ENCODE results near the gene MACC1. TPM values are rescaled to one million over a fixed set of nuclear protein-coding genes. Genes with fewer than 3 reads are reported as not detected.
A peak's percentile ranks its signal among the peaks of the same experiment; 100 is the strongest.

MACC1 gene
- total RNA-seq = 6.9 TPM

GRCh38 chr7:20217193-20217948 is at the start of gene MACC1:
Gene MACC1 (minus strand): TSS chr7:20217384. CDS start chr7:20161862, 55,522 bp downstream.
- Histone ChIP-seq H3K36me3 (no peaks in the 10 kb centered on the region), H3K4me3 (peak within 1 kb of the TSS in 1 of 2 donors; percentile 3), H3K4me1 (peaks cover 23% of the 10 kb centered on the region), H3K27ac (no peak within 1 kb of the TSS), H3K27me3 (no peaks in the 10 kb centered on the region), H3K9me3 (no peaks in the 10 kb centered on the region)
- intact Hi-C loops (cut with DNase I) = loop anchor here (5.0 kb wide), 1 partner anchor 1755 kb away; no protein-coding TSS in a partner anchor
- no peak for TF ChIP-seq CTCF (IDR thresholded peaks at IDR 0.05)
- no peak for TF ChIP-seq POLR2A (IDR thresholded peaks at IDR 0.05)
- TF ChIP-seq POLR2AphosphoS5 (IDR thresholded peaks at IDR 0.05; ENCODE audit: insufficient read depth in 1 of 2, low read depth in 1 of 2) = peak in 1 of 2 donors; percentile 29
- DNase-seq (ENCODE audit: extremely low spot score in 2 of 2) = no peak

DNA sequence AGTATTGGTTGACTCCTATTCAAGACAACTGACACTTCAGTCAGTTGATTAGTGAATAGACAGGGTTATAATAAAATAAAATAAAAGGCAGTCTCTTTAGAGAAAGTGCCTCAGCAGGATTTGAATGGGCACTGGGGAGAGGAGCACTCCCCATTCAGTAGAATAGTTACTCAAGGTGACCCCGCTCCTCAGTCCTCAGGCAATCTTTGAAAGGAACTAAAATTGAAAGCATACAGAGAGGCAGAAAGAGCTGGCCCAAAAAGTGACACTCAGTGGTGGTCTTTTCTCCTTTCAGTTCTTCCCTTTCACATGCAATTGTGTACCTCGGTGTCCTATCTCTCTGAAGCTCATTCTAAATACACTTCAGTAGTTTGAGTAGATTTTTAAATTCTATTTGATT is 47.4 kb upstream of the MACC1 start:
- intact Hi-C loops (cut with DNase I) = no loop called here
- DNase-seq (ENCODE audit: extremely low spot score in 2 of 2) = no peak
- Histone ChIP-seq H3K36me3 (no peaks in the 10 kb centered on the region), H3K4me1 (no peaks in the 10 kb centered on the region), H3K4me3 (no peak overlapping the region), H3K9me3 (no peaks in the 10 kb centered on the region), H3K27me3 (no peaks in the 10 kb centered on the region), H3K27ac (no peak overlapping the region)
- no peak for TF ChIP-seq CTCF (IDR thresholded peaks at IDR 0.05)
- TF ChIP-seq POLR2AphosphoS5 (IDR thresholded peaks at IDR 0.05; ENCODE audit: insufficient read depth in 1 of 2, low read depth in 1 of 2) = no peak
- no peak for TF ChIP-seq POLR2A (IDR thresholded peaks at IDR 0.05)

DNA sequence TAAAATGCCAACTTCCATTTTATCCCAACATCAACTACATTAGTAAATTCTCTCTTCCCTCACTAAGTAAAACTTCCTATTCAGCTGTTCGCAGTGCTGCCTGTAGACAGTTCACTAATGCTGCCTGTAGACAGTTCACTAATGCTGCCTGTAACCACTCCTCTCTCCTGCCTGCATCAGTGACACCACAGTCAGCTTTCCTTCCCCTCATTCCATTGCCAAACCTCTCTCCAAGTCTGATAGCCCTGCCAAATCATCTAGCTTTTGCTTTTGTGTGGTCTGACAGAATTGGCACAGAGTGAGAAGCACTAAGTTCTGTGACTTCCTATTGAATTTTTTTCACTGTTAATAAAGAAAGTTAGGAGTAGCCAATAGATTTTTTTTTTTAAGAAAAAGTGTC is 43.0 kb upstream of the MACC1 start:
- Histone ChIP-seq H3K9me3 (no peaks in the 10 kb centered on the region), H3K4me3 (no peak overlapping the region), H3K27ac (no peak overlapping the region), H3K27me3 (no peaks in the 10 kb centered on the region), H3K36me3 (no peaks in the 10 kb centered on the region), H3K4me1 (no peaks in the 10 kb centered on the region)
- intact Hi-C loops (cut with DNase I) = no loop called here
- no peak for TF ChIP-seq POLR2A (IDR thresholded peaks at IDR 0.05)
- TF ChIP-seq CTCF (IDR thresholded peaks at IDR 0.05) = no peak
- no peak for TF ChIP-seq POLR2AphosphoS5 (IDR thresholded peaks at IDR 0.05; ENCODE audit: insufficient read depth in 1 of 2, low read depth in 1 of 2)
- no peak for DNase-seq (ENCODE audit: extremely low spot score in 2 of 2)

DNA sequence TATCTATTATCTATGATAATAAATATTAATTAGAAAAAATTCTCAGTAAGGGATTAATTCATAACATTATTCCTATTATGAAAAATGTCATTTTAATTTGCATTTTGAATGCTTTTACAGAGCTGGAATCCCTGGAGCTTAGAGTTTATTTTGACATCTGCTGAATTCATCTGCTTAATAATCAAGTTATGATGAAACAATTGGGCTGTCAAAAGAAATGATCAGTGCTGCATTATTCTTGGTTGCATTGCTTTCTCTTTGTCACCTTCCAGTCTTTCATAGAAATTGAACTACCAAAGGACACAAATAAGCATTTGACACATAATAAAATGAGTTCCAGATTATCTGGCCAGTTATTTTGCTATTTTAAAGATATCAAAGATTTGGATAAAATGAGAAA is 40.0 kb upstream of the MACC1 start:
- TF ChIP-seq POLR2AphosphoS5 (IDR thresholded peaks at IDR 0.05; ENCODE audit: insufficient read depth in 1 of 2, low read depth in 1 of 2) (no peak), POLR2A (IDR thresholded peaks at IDR 0.05) (no peak), CTCF (IDR thresholded peaks at IDR 0.05) (no peak)
- no peaks in the 10 kb centered on the region for H3K36me3 ChIP-seq
- H3K4me3 ChIP-seq = no peak overlapping the region
- H3K4me1 ChIP-seq = no peaks in the 10 kb centered on the region
- intact Hi-C loops (cut with DNase I) = no loop called here
- no peaks in the 10 kb centered on the region for H3K27me3 ChIP-seq
- no peak for DNase-seq (ENCODE audit: extremely low spot score in 2 of 2)
- H3K9me3 ChIP-seq = no peaks in the 10 kb centered on the region
- no peak overlapping the region for H3K27ac ChIP-seq

- DNase-seq (ENCODE audit: extremely low spot score in 2 of 2) = no peak
- no peaks in the 10 kb centered on the region for H3K27me3 ChIP-seq
- H3K4me1 ChIP-seq = peaks cover 10% of the 10 kb centered on the region
- H3K9me3 ChIP-seq = no peaks in the 10 kb centered on the region
- TF ChIP-seq CTCF (IDR thresholded peaks at IDR 0.05) (no peak), POLR2AphosphoS5 (IDR thresholded peaks at IDR 0.05; ENCODE audit: insufficient read depth in 1 of 2, low read depth in 1 of 2) (no peak), POLR2A (IDR thresholded peaks at IDR 0.05) (no peak)
- no peak overlapping the region for H3K27ac ChIP-seq
- H3K4me3 ChIP-seq = no peak overlapping the region
- intact Hi-C loops (cut with DNase I) = no loop called here
- H3K36me3 ChIP-seq = no peaks in the 10 kb centered on the region
These were observed 32.7 kb upstream of the MACC1 start for GRCh38 chr7:20249920-20250319.

Measured in vagina (tissue), 2 donors.